Iris pigment epithelial cell (primary cell): Measurements from ENCODE around the gene GTF2F2.

ENCODE experiments used
- DNase-seq: peaks from one replicate; pipeline ENCODE4 v3.0.0-alpha.2; 2011; ENCODE audit warnings: low read depth

GTF2F2 gene

GRCh38 chr13:45301263-45301662 lies 181.0 kb downstream of the GTF2F2 start:
- DNase-seq, result no peak

- DNase-seq, result no peak
These were observed 182.2 kb downstream of the GTF2F2 start for GRCh38 chr13:45302507-45302906.

GRCh38 chr13:45303026-45303425 lies 182.7 kb downstream of the GTF2F2 start:
- DNase-seq, result no peak

DNA sequence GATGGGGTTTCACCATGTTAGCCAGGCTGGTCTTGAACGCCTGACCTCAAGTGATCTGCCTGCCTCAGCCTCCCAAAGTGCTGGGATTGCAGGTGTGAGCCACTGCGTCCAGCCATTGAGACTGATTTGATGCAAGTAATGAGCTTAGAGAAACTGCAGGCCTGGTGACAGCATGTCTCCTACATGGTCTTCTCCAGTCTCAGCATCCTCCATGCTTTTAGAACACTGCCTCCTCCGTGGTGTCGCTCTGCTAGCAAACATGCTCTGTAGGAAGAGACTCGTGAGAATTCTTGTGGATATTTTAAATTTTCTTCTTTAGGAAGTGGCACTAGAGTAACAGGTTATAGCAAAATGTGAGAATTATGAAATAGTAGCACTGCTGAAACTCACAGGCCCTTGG lies 183.6 kb downstream of the GTF2F2 start:
- DNase-seq, result no peak

DNA sequence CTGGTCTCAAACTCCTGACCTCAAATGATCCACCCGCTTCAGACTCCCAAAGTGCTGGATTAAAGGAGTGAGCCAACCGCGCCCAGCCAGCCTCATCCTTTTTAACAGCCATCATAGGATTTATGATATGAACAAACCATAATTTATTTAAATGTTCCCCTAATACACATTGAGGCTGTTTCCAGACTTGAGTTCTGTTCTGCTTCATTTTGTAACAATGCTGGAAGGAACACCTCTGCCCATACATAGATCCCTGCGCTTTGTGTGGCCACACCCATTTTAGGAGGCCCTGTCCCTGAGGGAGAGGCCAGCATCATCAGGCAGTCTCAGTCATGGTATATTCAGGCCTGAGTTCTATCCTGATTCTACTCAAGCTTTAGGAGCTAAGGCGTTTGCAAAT lies 184.8 kb downstream of the GTF2F2 start:
- no peak for DNase-seq

GRCh38 chr13:45306966-45307365 lies 186.7 kb downstream of the GTF2F2 start:
- no peak for DNase-seq

- no peak for DNase-seq
These were observed 190.2 kb downstream of the GTF2F2 start for GRCh38 chr13:45310341-45311131.

GRCh38 chr13:45314822-45315221 lies 194.5 kb downstream of the GTF2F2 start:
- no peak for DNase-seq

DNA sequence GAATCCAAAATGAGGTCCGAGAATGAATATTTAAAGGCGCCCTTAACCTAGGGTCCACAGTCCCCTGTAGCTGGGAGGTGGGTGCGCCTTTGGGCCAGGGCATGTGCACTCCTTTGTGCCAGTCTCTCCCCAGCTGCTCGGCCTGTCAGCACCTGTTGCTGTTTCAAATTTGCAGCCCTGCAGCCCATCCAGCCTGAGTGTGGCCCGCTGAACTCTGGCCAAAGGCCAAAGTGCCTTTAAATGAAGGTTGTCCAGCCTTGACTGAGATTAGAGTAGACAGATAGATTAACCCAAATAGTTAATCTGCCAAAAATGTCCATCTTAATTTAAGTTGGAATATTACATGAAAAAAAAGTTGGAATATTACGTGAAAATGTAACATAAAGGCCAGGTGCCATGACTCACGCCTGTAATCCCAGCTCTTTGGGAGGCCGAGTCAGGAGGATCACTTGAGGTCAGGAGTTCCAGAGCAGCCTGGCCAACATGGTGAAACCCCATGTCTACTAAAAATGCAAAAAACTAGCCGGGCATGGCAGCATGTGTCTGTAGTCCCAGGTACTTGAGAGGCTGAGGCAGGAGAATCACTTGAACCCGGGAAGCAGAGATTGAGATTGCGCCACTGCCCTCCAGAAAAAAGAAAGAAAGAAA lies 195.3 kb downstream of the GTF2F2 start:
- DNase-seq, result no peak

GRCh38 chr13:45316338-45316737 lies 196.0 kb downstream of the GTF2F2 start:
- DNase-seq, result no peak

DNA sequence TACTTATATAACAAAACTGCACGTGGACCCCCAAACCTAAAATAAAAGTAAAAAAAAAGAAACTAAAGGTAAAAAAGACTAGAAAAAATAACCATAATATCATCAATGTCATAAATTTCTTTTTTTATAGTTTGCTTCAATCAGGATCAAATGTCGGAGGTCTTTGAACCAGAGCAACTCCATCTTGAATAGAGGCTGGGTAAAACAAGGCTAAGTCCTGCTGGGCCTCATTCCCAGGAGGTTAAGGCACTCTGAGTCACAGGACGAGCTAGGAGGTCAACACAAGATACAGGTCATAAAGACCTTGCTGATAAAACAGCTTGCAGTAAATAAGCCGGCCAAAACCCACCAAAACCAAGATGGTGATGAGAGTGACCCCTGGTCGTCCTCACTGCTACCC lies 196.7 kb downstream of the GTF2F2 start:
- no peak for DNase-seq

- no peak for DNase-seq
These were observed 200.7 kb downstream of the GTF2F2 start for GRCh38 chr13:45320876-45321629.

DNA sequence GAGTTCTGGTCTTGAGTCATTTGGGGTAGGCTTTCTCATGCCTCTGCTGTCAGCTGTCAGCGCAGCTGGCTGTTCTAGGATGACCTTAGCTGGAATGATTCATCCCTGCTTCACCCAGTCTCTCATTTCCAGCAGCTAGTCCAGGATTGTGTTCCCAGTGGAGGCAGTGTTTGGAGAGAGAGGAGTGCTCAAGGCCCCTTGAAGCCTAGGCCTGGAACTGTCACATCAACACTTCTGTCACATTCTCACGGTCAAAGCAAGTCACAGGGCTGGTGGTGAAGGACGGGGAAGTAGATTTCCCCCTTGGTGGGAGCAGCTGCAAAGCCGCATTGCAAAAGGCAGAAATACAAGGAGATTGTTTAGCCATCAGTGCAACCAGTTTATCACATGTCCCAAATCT lies 205.5 kb downstream of the GTF2F2 start:
- DNase-seq, result peak; percentile 88

DNA sequence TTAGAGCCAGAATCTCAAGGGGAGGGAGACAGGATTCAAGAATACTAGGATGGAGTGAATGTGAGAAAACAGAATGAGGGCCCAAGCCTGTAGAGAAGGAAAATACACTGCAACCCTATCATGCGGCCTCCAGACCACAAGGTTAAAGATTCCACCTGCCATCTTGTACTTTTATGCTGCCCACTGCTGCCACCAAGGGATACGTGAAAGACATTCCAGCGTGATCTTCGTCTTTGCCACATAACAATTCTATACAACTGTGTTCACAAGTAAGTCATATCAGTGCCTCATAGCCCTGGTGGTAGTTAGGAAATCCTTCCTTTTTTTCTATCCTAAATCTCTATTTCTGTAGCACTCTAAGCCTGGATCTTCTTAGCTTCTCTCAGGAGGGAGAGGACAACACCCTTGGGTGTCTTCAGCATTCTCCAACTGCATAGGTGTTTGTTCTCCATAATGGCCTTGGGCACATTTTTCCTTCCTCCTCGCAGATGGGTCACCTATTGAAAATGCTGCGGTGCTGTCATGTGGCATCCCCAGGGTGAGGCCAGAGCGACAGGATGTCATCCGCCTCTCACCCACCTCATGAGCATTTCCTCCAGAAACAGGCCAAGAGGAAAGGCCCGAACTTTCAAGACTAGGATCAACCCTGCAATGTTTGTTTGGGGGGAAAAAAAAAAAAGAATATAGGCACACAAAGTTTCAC lies 207.1 kb downstream of the GTF2F2 start:
- DNase-seq, result no peak

GRCh38 chr13:45328661-45329111 lies 208.4 kb downstream of the GTF2F2 start:
- peak; percentile 90 for DNase-seq

- no peak for DNase-seq
These were observed 210.9 kb downstream of the GTF2F2 start for GRCh38 chr13:45331123-45331619.

DNA sequence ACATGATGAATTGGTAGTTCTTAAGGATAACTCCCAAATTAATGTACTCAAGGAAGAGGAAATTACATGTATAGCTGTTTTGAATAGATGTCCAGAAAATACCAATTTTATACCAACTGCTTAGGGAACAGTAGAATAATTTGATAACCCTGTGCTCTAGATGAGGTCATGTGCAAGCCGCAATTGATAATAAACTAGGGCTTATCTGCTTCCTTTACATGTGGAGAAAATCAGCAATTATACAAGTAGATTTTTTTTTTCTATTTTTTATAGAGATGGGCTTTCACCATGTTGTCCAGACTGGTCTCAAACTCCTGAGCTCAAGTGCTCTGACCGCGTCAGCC lies 211.4 kb downstream of the GTF2F2 start:
- no peak for DNase-seq

DNA sequence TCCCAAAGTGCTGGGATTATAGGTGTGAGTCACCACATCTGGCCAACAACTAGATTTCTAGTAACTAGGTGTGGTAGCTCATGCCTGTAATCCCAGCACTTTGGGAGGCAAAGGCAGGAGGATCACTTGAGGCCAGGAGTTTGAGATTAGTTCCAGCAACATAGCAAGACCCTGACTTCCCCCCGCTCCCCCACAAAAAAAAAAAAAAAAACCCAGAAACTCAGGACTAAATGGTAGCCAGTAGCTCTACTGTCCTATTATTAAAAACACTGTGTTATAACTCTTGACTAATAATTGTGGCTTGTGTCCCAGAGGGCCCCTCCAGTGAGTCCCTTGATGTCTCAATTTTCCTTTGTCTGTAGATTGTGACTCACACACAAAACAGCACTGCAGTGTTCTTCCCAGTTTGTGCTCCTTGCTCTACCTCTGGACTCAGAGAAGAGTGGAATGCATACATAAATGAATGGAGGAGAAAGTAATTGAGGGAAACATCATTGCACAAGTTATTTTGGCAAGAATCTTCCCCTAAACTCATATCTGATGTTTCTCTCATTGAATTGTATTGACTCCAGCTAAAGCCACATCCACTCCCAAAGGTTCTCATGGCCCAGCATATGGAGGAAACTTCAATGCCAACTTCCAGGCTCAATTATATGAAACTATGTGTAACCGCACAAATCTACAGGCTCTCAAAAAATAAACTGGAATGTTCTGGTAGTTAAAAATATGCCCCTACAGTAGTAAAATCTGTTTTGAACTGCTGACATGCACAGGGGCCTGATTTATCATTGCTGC lies 211.9 kb downstream of the GTF2F2 start:
- DNase-seq, result peak; percentile 87

DNA sequence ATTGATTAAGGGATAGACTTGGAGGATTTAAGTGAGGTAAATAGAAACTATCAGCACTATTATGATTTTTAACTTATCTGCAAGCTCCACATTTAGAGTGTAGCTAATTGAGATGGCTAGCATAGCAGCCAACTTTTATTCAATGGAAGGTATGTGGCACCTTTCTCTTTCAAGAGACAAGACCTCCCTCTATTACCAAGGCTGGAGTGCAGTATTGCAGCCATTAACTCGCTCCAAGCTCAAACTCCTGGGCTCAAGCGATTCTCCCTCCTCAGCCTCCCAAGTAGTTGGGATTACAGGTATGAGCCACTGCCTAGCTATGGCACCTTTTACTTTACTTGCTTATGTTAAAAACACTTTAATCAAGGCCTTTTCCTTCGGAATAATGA lies 212.5 kb downstream of the GTF2F2 start:
- DNase-seq, result no peak

- DNase-seq, result no peak
These were observed 213.1 kb downstream of the GTF2F2 start for GRCh38 chr13:45333251-45333976.
